CD4-positive, CD25-positive, alpha-beta regulatory T cell (primary cell): ENCODE data around the gene AMY2A. TPM values are rescaled to one million over a fixed set of nuclear protein-coding genes. Genes with fewer than 3 reads are reported as not detected.
"Not testable (repeated sequence)": the region's sequence is repeated elsewhere in the genome, so short reads cannot be mapped to it uniquely, and the experiment has no call there.

Source experiments
- ATAC-seq, 2 donors: fragments of 150-1000 bp; cut with Tn5 transposase; one replicate each; pipeline ENCODE4 v1.10.0; 2021; ENCODE audit warnings: low read depth in 2 of 2, moderate number of reproducible peaks in 2 of 2, moderate library complexity in 1 of 2
- DNase-seq, 3 donors: peaks; one replicate each; pipeline versions ENCODE4 v3.0.0 to v3.0.0-alpha.2; 2012 to 2022; ENCODE audit warnings: mixed read lengths in 1 of 3
- H3K27ac ChIP-seq: one replicate; pipeline ENCODE4 v1.7.0; 2013; ENCODE audit warnings: mild to moderate bottlenecking, low read length; ENCODE audit not compliant: insufficient read depth, poor library complexity, severe bottlenecking
- H3K27me3 ChIP-seq: one replicate; pipeline ENCODE4 v1.7.0; 2013; ENCODE audit warnings: low read length; ENCODE audit not compliant: control insufficient read depth, insufficient read depth
- H3K36me3 ChIP-seq: one replicate; pipeline ENCODE4 v1.7.0; 2013; ENCODE audit warnings: mild to moderate bottlenecking, low read length, moderate library complexity; ENCODE audit not compliant: control insufficient read depth, insufficient read depth
- H3K4me1 ChIP-seq: 2 replicates; pipeline ENCODE4 v1.7.0; 2013; ENCODE audit warnings: mild to moderate bottlenecking, low read length; ENCODE audit not compliant: insufficient read depth, control insufficient read depth, poor library complexity, severe bottlenecking
- H3K4me3 ChIP-seq: one replicate; pipeline ENCODE4 v1.7.0; 2013; ENCODE audit warnings: low read depth, mild to moderate bottlenecking, low read length, moderate library complexity
- H3K9me3 ChIP-seq, 2 experiments: 1 replicate in 1 of 2; 2 replicates in 1 of 2; pipeline ENCODE4 v1.7.0; 2013; ENCODE audit warnings: low read length in 2 of 2, mild to moderate bottlenecking in 1 of 2, moderate library complexity in 1 of 2; ENCODE audit not compliant: control insufficient read depth in 2 of 2
- H3K27ac Mint-ChIP-seq, 3 donors: one replicate each; pipeline ENCODE4 v1.8.0; 2020 to 2022; ENCODE audit warnings: mild to moderate bottlenecking in 3 of 3, mixed read lengths in 3 of 3, moderate library complexity in 2 of 3
- H3K27me3 Mint-ChIP-seq: one replicate; pipeline ENCODE4 v1.8.0; 2022; ENCODE audit warnings: mild to moderate bottlenecking, mixed read lengths
- H3K36me3 Mint-ChIP-seq: one replicate; pipeline ENCODE4 v1.8.0; 2020; ENCODE audit warnings: mixed read lengths
- H3K4me1 Mint-ChIP-seq, 4 donors: one replicate each; pipeline ENCODE4 v1.8.0; 2020 to 2022; ENCODE audit warnings: mixed read lengths in 4 of 4, mild to moderate bottlenecking in 1 of 4
- H3K4me3 Mint-ChIP-seq, 4 donors: one replicate each; pipeline ENCODE4 v1.8.0; 2020 to 2022; ENCODE audit warnings: mild to moderate bottlenecking in 4 of 4, mixed read lengths in 4 of 4, moderate library complexity in 3 of 4
- H3K9me3 Mint-ChIP-seq, 7 donors: one replicate each; pipeline ENCODE4 v1.8.0; 2020 to 2022; ENCODE audit warnings: mixed read lengths in 7 of 7, mild to moderate bottlenecking in 3 of 7, moderate library complexity in 2 of 7
- polyA plus RNA-seq, 4 donors: library from polyadenylated mRNA; unstranded; fragments of 300-500 nt; fragmentation: Illumina TruSeq; gene quantifications; one replicate each; pipeline ENCODE4 v1.2.3, GENCODE V29; 2021
- total RNA-seq: library from RNA; stranded (reverse); gene quantifications from one replicate; pipeline ENCODE4 v1.2.3, GENCODE V29; 2022

AMY2A gene
- total and polyA plus RNA-seq, 5 donors from 2014 or later = not detected

GRCh38 chr1:103602740-103603139, 14.5 kb upstream of the AMY2A start:
- not testable (repeated sequence) for H3K4me3 ChIP-seq, H3K27me3 Mint-ChIP-seq, ATAC-seq, H3K9me3 Mint-ChIP-seq, H3K4me1 ChIP-seq, H3K27ac Mint-ChIP-seq, H3K4me3 Mint-ChIP-seq, H3K9me3 ChIP-seq, H3K27ac ChIP-seq, H3K36me3 ChIP-seq, H3K4me1 Mint-ChIP-seq, H3K36me3 Mint-ChIP-seq, DNase-seq, H3K27me3 ChIP-seq

GRCh38 chr1:103616362-103616761, 865 bp upstream of the AMY2A start:
- H3K4me1 Mint-ChIP-seq = no peaks in the 10 kb centered on the region
- DNase-seq (no peak), ATAC-seq (no peak)
- H3K27me3 Mint-ChIP-seq = no peaks in the 10 kb centered on the region
- H3K4me3 ChIP-seq = no peak overlapping the region
- no peak overlapping the region for H3K4me3 Mint-ChIP-seq
- H3K9me3 ChIP-seq = no peaks in the 10 kb centered on the region
- peaks cover 0 to 3% (median 0%) of the 10 kb centered on the region in 7 donors for H3K9me3 Mint-ChIP-seq
- H3K36me3 ChIP-seq = no peaks in the 10 kb centered on the region
- H3K36me3 Mint-ChIP-seq = no peaks in the 10 kb centered on the region
- no peaks in the 10 kb centered on the region for H3K27me3 ChIP-seq
- H3K27ac ChIP-seq = no peak overlapping the region
- H3K27ac Mint-ChIP-seq = no peak overlapping the region
- H3K4me1 ChIP-seq = no peaks in the 10 kb centered on the region

GRCh38 chr1:103627436-103627835, 10.2 kb downstream of the AMY2A start:
- H3K27ac ChIP-seq, H3K9me3 ChIP-seq, H3K4me3 Mint-ChIP-seq, H3K4me3 ChIP-seq, H3K27ac Mint-ChIP-seq, H3K27me3 Mint-ChIP-seq, H3K9me3 Mint-ChIP-seq, ATAC-seq, H3K36me3 ChIP-seq, H3K4me1 Mint-ChIP-seq, H3K27me3 ChIP-seq, DNase-seq, H3K36me3 Mint-ChIP-seq, H3K4me1 ChIP-seq: not testable (repeated sequence)

GRCh38 chr1:103641194-103641593, 24.0 kb downstream of the AMY2A start:
- not testable (repeated sequence) for H3K4me1 Mint-ChIP-seq, H3K36me3 ChIP-seq, H3K27me3 Mint-ChIP-seq, DNase-seq, H3K27ac ChIP-seq, H3K9me3 ChIP-seq, H3K27me3 ChIP-seq, H3K4me3 Mint-ChIP-seq, H3K4me3 ChIP-seq, H3K9me3 Mint-ChIP-seq, H3K36me3 Mint-ChIP-seq, H3K4me1 ChIP-seq, ATAC-seq, H3K27ac Mint-ChIP-seq

GRCh38 chr1:103643908-103644307, 26.7 kb downstream of the AMY2A start:
- H3K27ac Mint-ChIP-seq = not testable (repeated sequence)

GRCh38 chr1:103650305-103650704, 33.1 kb downstream of the AMY2A start:
- H3K27me3 ChIP-seq, H3K4me3 Mint-ChIP-seq, ATAC-seq, H3K27me3 Mint-ChIP-seq, H3K27ac ChIP-seq, H3K36me3 Mint-ChIP-seq, H3K4me1 Mint-ChIP-seq, H3K4me1 ChIP-seq, H3K9me3 ChIP-seq, H3K27ac Mint-ChIP-seq, H3K36me3 ChIP-seq, DNase-seq, H3K4me3 ChIP-seq, H3K9me3 Mint-ChIP-seq: not testable (repeated sequence)

More at GRCh38 chr1:103643908-103644307, 26.7 kb downstream of the AMY2A start:
- not testable (repeated sequence) for H3K27me3 ChIP-seq, H3K36me3 Mint-ChIP-seq, H3K4me1 ChIP-seq, H3K4me3 ChIP-seq, H3K4me1 Mint-ChIP-seq, H3K27ac ChIP-seq, H3K4me3 Mint-ChIP-seq, H3K27me3 Mint-ChIP-seq, DNase-seq, H3K36me3 ChIP-seq, ATAC-seq, H3K9me3 ChIP-seq, H3K9me3 Mint-ChIP-seq

- H3K27ac Mint-ChIP-seq, H3K4me3 Mint-ChIP-seq, H3K4me3 ChIP-seq, H3K9me3 ChIP-seq, H3K27me3 ChIP-seq, H3K4me1 Mint-ChIP-seq, H3K27ac ChIP-seq, ATAC-seq, H3K4me1 ChIP-seq, DNase-seq, H3K27me3 Mint-ChIP-seq, H3K9me3 Mint-ChIP-seq, H3K36me3 Mint-ChIP-seq, H3K36me3 ChIP-seq: not testable (repeated sequence)
Measured at GRCh38 chr1:103650889-103651288, 33.7 kb downstream of the AMY2A start.

GRCh38 chr1:103654133-103654532, 36.9 kb downstream of the AMY2A start:
- not testable (repeated sequence) for H3K4me1 ChIP-seq, H3K27me3 Mint-ChIP-seq, H3K36me3 Mint-ChIP-seq, H3K9me3 Mint-ChIP-seq, H3K36me3 ChIP-seq, DNase-seq, H3K27ac Mint-ChIP-seq, H3K9me3 ChIP-seq, H3K4me3 ChIP-seq, H3K4me3 Mint-ChIP-seq, ATAC-seq, H3K27ac ChIP-seq, H3K27me3 ChIP-seq, H3K4me1 Mint-ChIP-seq
